ENCODE data around the gene CNDP2. TPM values are rescaled to one million over a fixed set of nuclear protein-coding genes. Genes with fewer than 3 reads are reported as not detected.

The CNDP2 gene
- total RNA-seq, 1 donor from 2014 or later = 237 TPM

DNA sequence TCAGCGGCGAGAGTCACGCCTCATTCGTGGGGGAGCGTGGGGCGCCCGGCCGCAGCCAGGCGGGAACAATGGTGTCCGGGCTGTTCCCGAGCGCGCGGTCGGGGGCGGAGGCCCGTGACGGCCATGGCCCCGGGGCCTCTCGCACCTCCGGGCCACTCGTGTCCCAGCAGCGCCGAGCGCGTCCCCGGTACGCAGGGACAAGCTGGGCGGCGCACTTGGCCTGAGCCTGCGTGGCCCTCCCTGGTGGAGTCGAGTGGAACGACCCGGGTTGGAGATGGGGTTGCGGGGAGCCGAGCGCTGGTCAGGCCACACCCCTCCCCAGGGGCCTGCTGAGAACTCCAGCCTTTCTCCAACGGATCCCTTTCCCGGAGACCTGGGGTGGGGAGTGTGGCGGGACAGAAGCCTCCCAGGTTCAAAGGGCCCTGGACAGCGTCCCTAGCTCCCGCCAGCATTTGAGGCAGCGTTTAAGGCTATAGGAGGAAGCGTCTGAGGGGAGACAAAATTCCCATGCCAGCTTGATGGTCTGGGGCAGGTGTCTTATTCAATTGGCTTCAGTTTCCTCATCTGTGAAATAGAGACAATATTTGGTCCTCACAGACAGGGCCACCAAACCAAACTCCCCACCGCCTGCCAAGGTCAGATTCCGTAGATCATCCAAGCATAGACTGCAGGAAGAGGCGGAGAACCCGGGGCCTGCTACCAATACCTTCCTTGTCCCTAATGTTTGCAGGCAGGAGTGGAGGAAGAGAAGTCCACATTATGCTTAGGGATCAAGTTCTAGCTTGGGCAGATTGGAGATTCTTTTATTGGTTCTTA lies 553 bp downstream of the CNDP2 start:
- Histone ChIP-seq H3K4me1 (peaks cover 44% of the 10 kb centered on the region), H3K27me3 (ENCODE audit: low read depth) (no peaks in the 10 kb centered on the region), H3K4me3 (peak overlapping the region; percentile 94), H3K9me3 (no peaks in the 10 kb centered on the region), H3K36me3 (peaks cover 9% of the 10 kb centered on the region), H3K27ac (peak overlapping the region; percentile 98)
- TF ChIP-seq, protein P1, sequence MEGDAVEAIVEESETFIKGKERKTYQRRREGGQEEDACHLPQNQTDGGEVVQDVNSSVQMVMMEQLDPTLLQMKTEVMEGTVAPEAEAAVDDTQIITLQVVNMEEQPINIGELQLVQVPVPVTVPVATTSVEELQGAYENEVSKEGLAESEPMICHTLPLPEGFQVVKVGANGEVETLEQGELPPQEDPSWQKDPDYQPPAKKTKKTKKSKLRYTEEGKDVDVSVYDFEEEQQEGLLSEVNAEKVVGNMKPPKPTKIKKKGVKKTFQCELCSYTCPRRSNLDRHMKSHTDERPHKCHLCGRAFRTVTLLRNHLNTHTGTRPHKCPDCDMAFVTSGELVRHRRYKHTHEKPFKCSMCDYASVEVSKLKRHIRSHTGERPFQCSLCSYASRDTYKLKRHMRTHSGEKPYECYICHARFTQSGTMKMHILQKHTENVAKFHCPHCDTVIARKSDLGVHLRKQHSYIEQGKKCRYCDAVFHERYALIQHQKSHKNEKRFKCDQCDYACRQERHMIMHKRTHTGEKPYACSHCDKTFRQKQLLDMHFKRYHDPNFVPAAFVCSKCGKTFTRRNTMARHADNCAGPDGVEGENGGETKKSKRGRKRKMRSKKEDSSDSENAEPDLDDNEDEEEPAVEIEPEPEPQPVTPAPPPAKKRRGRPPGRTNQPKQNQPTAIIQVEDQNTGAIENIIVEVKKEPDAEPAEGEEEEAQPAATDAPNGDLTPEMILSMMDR (IDR thresholded peaks at IDR 0.05) = peak; percentile 27
- intact Hi-C loops (cut with DNase I) = no loop called here
- peak; percentile 66 to 75 for ATAC-seq
- peak; percentile 84 for DNase-seq

DNA sequence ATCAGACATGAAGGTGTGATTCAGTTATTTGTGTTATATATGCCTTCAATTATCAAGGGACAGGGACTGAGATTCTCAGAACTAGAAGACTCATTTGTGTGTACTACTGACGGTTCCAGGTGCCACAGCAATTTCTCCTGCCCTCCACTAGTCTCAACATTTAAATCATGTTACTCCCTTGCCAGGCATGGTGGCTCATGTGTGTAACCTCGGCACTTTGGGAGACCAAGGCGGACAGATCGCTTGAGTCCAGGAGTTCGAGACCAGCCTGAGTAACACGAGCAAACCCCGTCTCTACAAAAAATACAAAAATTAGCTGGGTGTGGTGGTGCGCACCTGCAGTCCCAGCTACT lies 1.1 kb downstream of the CNDP2 start:
- intact Hi-C loops (cut with DNase I) = no loop called here
- H3K27me3 ChIP-seq (ENCODE audit: low read depth) = no peaks in the 10 kb centered on the region
- DNase-seq (no peak), ATAC-seq (no peak)
- peak overlapping the region; percentile 94 for H3K4me3 ChIP-seq
- H3K4me1 ChIP-seq = peaks cover 45% of the 10 kb centered on the region
- no peaks in the 10 kb centered on the region for H3K9me3 ChIP-seq
- H3K36me3 ChIP-seq = peaks cover 15% of the 10 kb centered on the region
- TF ChIP-seq, protein P1 (IDR thresholded peaks at IDR 0.05) = no peak
- H3K27ac ChIP-seq = peak overlapping the region; percentile 98

DNA sequence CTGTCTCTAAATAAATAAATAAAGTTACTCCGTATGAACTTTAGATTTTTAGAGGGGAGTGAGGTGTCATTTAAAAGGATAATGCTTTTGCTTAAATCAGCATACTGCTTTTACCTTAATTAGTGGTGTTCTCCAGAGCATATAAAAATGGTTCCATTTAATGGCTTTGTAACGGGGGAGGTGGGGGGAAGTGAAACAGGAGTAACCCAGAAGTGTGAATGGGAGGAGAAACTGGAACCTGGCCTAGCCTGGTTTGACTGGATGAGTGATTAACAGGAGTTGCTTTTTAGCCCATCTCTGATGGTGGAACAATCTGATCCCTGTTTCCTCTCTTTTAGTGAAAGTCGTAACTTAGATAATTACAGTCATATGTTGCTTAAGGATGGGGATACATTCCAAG lies 1.6 kb downstream of the CNDP2 start:
- TF ChIP-seq, protein P1 (IDR thresholded peaks at IDR 0.05) = no peak
- Histone ChIP-seq H3K27me3 (ENCODE audit: low read depth) (no peaks in the 10 kb centered on the region), H3K4me1 (peaks cover 50% of the 10 kb centered on the region), H3K4me3 (no peak overlapping the region), H3K9me3 (no peaks in the 10 kb centered on the region), H3K27ac (peak overlapping the region; percentile 98), H3K36me3 (peaks cover 20% of the 10 kb centered on the region)
- ATAC-seq (no peak), DNase-seq (no peak)
- intact Hi-C loops (cut with DNase I) = no loop called here

DNA sequence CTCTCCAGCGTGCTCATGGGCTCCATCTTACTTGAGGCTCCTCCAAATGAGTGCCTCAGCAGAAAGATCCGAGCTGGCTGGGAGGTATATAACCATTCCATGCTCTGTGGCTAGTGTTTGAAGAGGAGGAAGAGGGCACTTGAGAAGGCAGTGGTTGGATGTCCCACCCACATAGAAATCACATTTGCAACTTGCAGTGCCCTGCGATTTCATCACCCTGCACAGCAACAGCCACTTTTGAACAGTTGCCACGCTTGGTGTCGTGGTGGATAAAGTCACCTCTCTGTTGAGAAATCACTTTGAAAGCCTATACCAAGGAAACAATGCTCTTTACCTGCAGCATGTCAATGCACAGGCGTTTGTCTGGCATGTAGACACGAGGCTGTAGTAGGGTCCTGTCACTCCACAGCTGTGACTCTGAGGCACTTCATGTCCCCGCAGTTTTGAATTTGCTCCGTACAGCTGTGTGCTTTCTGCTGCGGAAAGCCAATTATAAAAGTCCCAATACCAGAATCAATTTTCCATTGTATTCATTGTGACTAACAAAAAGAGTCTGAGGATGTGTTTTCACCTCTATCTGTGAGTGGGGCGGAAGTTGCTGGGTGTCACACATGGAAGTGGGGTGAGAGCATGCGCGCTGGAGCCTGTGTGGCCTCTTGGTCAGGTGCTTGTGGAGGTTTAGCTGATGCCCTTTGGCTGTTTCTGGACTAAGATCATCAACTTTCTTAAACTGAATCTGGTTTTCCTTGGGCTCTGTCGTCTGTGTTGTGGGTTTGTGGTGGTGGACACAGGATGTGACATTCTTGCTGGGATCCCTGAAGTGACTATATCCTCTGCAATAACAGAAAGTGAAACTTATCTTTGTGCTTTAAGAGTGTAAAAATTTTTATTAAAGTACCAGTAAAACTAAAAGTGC lies 2.8 kb downstream of the CNDP2 start:
- Histone ChIP-seq H3K27me3 (ENCODE audit: low read depth) (no peaks in the 10 kb centered on the region), H3K4me3 (peak overlapping the region; percentile 39), H3K4me1 (peaks cover 51% of the 10 kb centered on the region), H3K9me3 (no peaks in the 10 kb centered on the region), H3K27ac (peak overlapping the region; percentile 98), H3K36me3 (peaks cover 30% of the 10 kb centered on the region)
- DNase-seq = peak; percentile 88
- intact Hi-C loops (cut with DNase I) = no loop called here
- peak; percentile 21 to 42 for ATAC-seq
- TF ChIP-seq, protein P1 (IDR thresholded peaks at IDR 0.05) = no peak

DNA sequence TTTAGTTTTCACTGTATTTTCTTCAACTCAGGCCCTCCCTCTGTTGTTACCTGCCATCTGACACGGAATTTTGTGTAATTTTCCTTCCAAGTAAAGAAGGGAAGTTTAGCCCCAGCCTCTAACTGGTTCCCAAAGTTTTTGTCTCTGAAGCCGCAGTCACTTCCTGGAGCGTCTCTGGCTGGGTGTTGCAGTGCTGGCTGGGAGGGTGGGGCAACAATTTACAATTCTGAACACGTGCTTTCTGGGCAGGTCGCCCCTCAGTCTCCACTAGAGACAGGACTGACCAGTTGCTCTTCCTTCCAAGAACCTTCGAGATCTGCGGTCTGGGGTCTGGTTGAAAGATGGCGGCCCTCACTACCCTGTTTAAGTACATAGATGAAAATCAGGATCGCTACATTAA lies 3.5 kb downstream of the CNDP2 start:
- H3K27me3 ChIP-seq (ENCODE audit: low read depth) = no peaks in the 10 kb centered on the region
- DNase-seq (peak; percentile 75), ATAC-seq (peak; percentile 6 to 56)
- intact Hi-C loops (cut with DNase I) = no loop called here
- H3K9me3 ChIP-seq = no peaks in the 10 kb centered on the region
- TF ChIP-seq, protein P1 (IDR thresholded peaks at IDR 0.05) = no peak
- H3K36me3 ChIP-seq = peaks cover 36% of the 10 kb centered on the region
- H3K4me1 ChIP-seq = peaks cover 51% of the 10 kb centered on the region
- H3K4me3 ChIP-seq = peak overlapping the region; percentile 39
- H3K27ac ChIP-seq = peak overlapping the region; percentile 98
